ENCODE data around the gene ZXDC.

Gene ZXDC

GRCh38 chr3:126413693-126414080 lies 62.0 kb downstream of the ZXDC start:
- DNase-seq, result no peak

- no peak for DNase-seq
These were observed 62.6 kb downstream of the ZXDC start for GRCh38 chr3:126412841-126413692.

GRCh38 chr3:126408099-126408498 lies 67.6 kb downstream of the ZXDC start:
- DNase-seq, result no peak

- DNase-seq, result no peak
These were observed 68.2 kb downstream of the ZXDC start for GRCh38 chr3:126407412-126408044.

- DNase-seq, result no peak
These were observed 69.0 kb downstream of the ZXDC start for GRCh38 chr3:126406389-126407296.

- no peak for DNase-seq
These were observed 72.9 kb downstream of the ZXDC start for GRCh38 chr3:126402666-126403302.

GRCh38 chr3:126402178-126402577 lies 73.5 kb downstream of the ZXDC start:
- DNase-seq, result no peak

GRCh38 chr3:126401611-126402160 lies 74.0 kb downstream of the ZXDC start:
- DNase-seq, result no peak

- DNase-seq, result no peak
These were observed 75.9 kb downstream of the ZXDC start for GRCh38 chr3:126399756-126400155.

- no peak for DNase-seq
These were observed 76.3 kb downstream of the ZXDC start for GRCh38 chr3:126399351-126399735.

- DNase-seq, result no peak
These were observed 77.0 kb downstream of the ZXDC start for GRCh38 chr3:126398423-126399350.

- no peak for DNase-seq
These were observed 77.9 kb downstream of the ZXDC start for GRCh38 chr3:126397610-126398422.

- DNase-seq, result no peak
These were observed 79.2 kb downstream of the ZXDC start for GRCh38 chr3:126396536-126396935.

- no peak for DNase-seq
These were observed 79.7 kb downstream of the ZXDC start for GRCh38 chr3:126395846-126396513.

GRCh38 chr3:126394977-126395321 lies 80.7 kb downstream of the ZXDC start:
- DNase-seq, result no peak

- peak; percentile 79 for DNase-seq
These were observed 81.3 kb downstream of the ZXDC start, which contains the start of gene CFAP100 for GRCh38 chr3:126394179-126394976. CFAP100 (plus strand) TSS chr3:126394909; CDS start chr3:126396001, 1,092 bp downstream.

GRCh38 chr3:126393563-126393962 lies 82.1 kb downstream of the ZXDC start:
- no peak for DNase-seq

GRCh38 chr3:126392246-126392645 lies 83.4 kb downstream of the ZXDC start:
- DNase-seq, result no peak

- no peak for DNase-seq
These were observed 84.1 kb downstream of the ZXDC start for GRCh38 chr3:126391631-126392030.

Measured in NCI-H1092 (cell line).